GM12878 (cell line): ENCODE results near the gene MAT1A. TPM values are rescaled to one million over a fixed set of nuclear protein-coding genes. Genes with fewer than 3 reads are reported as not detected.
"Not testable (repeated sequence)": the region's sequence is repeated elsewhere in the genome, so short reads cannot be mapped to it uniquely, and the experiment has no call there.

ENCODE experiments used
- ATAC-seq: fragments of 200-7000 bp; cut with Tn5 transposase; 3 replicates; pipeline ENCODE4 v1.9.1; 2020; ENCODE audit warnings: mild to moderate bottlenecking, moderate library complexity
- BruUV-seq: library from RNA; stranded (reverse); fragments of 400-500 nt; replicated peaks from 2 replicates; lab custom pipeline; 2021; lab: Mats Ljungman, UMichigan
- CTCF ChIA-PET: fragments of 300-600 bp; sonication (Branson Sonifier 250); formaldehyde crosslinking; extraction: SDS; loops from one replicate; lab custom pipeline; 2021; ENCODE audit warnings: inconsistent platforms; lab: Yijun Ruan, JAX
- POLR2A ChIA-PET: fragments of 350-600 bp; formaldehyde crosslinking; extraction: SDS; loops from one replicate; lab custom pipeline; 2021; ENCODE audit warnings: inconsistent platforms; lab: Charles Lee
- RAD21 ChIA-PET: fragments of 300-600 bp; sonication (Branson Sonifier 250); formaldehyde crosslinking; loops from one replicate; lab custom pipeline; 2023; ENCODE audit warnings: antibody characterized with exemption; ENCODE audit not compliant: unreplicated experiment; lab: Charles Lee
- SMC1A ChIA-PET: fragments of 300-600 bp; sonication (Branson Sonifier 250); formaldehyde crosslinking; loops from one replicate; lab custom pipeline; 2023; ENCODE audit not compliant: unreplicated experiment, uncharacterized antibody; lab: Charles Lee
- DNase-seq: peaks from one replicate; pipeline ENCODE4 v3.0.0-alpha.2; 2011; ENCODE audit warnings: low read depth, low spot score
- FAIRE-seq: peaks from 3 replicates; lab custom pipeline; 2011; peaks lifted over from hg19 to GRCh38; lab: Jason Lieb, UNC
- H2AFZ ChIP-seq: 2 replicates; pipeline ENCODE4 v1.6.0; 2011; ENCODE audit warnings: low read depth, low read length, control low read depth; ENCODE audit not compliant: control insufficient read depth
- H3K27ac ChIP-seq: 2 replicates; pipeline ENCODE4 v1.5.1; 2011; ENCODE audit warnings: control low read depth; ENCODE audit not compliant: control insufficient read depth, insufficient read depth
- H3K27me3 ChIP-seq, 2 experiments: replicated peaks in 1 of 2; 2 replicates each; pipeline versions ENCODE4 v1.6.0 to v1.6.1; 2011; ENCODE audit warnings: low read length in 1 of 2; ENCODE audit not compliant: control insufficient read depth in 2 of 2, insufficient read depth in 2 of 2
- H3K36me3 ChIP-seq, 2 experiments: 2 replicates each; pipeline ENCODE4 v1.5.1; 2011; ENCODE audit warnings: low read length in 1 of 2; ENCODE audit not compliant: control insufficient read depth in 2 of 2, insufficient read depth in 2 of 2
- H3K4me1 ChIP-seq: 2 replicates; pipeline ENCODE4 v1.6.1; 2011; ENCODE audit warnings: mild to moderate bottlenecking, low read length, moderate library complexity, mixed read lengths; ENCODE audit not compliant: control insufficient read depth, insufficient read depth
- H3K4me2 ChIP-seq: 2 replicates; pipeline ENCODE4 v1.6.0; 2011; ENCODE audit warnings: control low read depth; ENCODE audit not compliant: control insufficient read depth, insufficient read depth
- H3K4me3 ChIP-seq: fragments of 200-600 bp; sonication (generic); 2 replicates; pipeline ENCODE4 v1.5.1; 2016
- H3K79me2 ChIP-seq: 2 replicates; pipeline ENCODE4 v1.6.0; 2011; ENCODE audit warnings: low read length; ENCODE audit not compliant: control insufficient read depth, insufficient read depth
- H3K9ac ChIP-seq: 2 replicates; pipeline ENCODE4 v1.8.0; 2011; ENCODE audit warnings: low read length, control low read depth, mixed read lengths; ENCODE audit not compliant: control insufficient read depth, insufficient read depth
- H3K9me3 ChIP-seq: replicated peaks from 3 replicates; pipeline ENCODE4 v1.5.1; 2011; ENCODE audit warnings: mild to moderate bottlenecking, low read length; ENCODE audit not compliant: control insufficient read depth, insufficient read depth
- H4K20me1 ChIP-seq: 2 replicates; pipeline ENCODE4 v1.6.0; 2011; ENCODE audit not compliant: control insufficient read depth, insufficient read depth
- BHLHE40 ChIP-seq, 2 experiments: fragments of 450-650 bp in 1 of 2; IDR thresholded peaks; 2 replicates each; pipeline ENCODE4 v1.6.1; 2011 to 2017; ENCODE audit warnings: low read depth in 2 of 2, borderline replicate concordance in 1 of 2, improper control_type of control experiment in 1 of 2, low read length in 1 of 2, mild to moderate bottlenecking in 1 of 2
- MEF2B ChIP-seq: fragments of 450-650 bp; IDR thresholded peaks from 2 replicates; pipeline ENCODE4 v1.6.1; 2018; ENCODE audit warnings: mild to moderate bottlenecking, moderate library complexity; ENCODE audit not compliant: partially characterized antibody, poor library complexity, severe bottlenecking
- SPI1 ChIP-seq: IDR thresholded peaks from 2 replicates; pipeline ENCODE4 v1.6.1; 2011; ENCODE audit warnings: low read depth, mild to moderate bottlenecking, low read length, moderate library complexity, borderline replicate concordance; ENCODE audit not compliant: insufficient read depth
- WGBS: methylation state at CpG from one replicate; pipeline ENCODE4 v1.1.6; 2016; ENCODE audit warnings: low lambda C conversion rate; ENCODE audit not compliant: insufficient replicate concordance, insufficient coverage; ENCODE audit errors: missing lambda C conversion rate; 5-methylcytosine and 5-hydroxymethylcytosine counted together
- in situ Hi-C: fragments of 300-500 bp; cut with MboI; formaldehyde crosslinking; loops from 9 replicates; pipeline ENCODE4 v1.14.3; 2018; ENCODE audit warnings: mixed read lengths
- intact Hi-C: fragments of 100-400 bp; cut with micrococcal nuclease; formaldehyde crosslinking; loops from one replicate; pipeline ENCODE4 v1.14.2; 2022; ENCODE audit not compliant: unreplicated experiment
- polyA plus RNA-seq, 11 experiments: library from polyadenylated mRNA; depleted of rRNA in 4 of 11; unstranded in 6 of 11; stranded (reverse) in 5 of 11; fragments of >200 nt; fragmentation: Nextera tagmentation in 4 of 11; fragmentation: Illumina TruSeq in 1 of 11; extraction: Ambion mirVana in 4 of 11; extraction: Trizol in 1 of 11; gene quantifications; 1 replicate in 1 of 11; 2 replicates in 10 of 11; pipeline versions ENCODE4 v1.2.1 to v1.2.3, GENCODE V29; 2011 to 2016; ENCODE audit warnings: inconsistent platforms in 2 of 11, missing spikeins in 2 of 11, low read depth in 1 of 11
- total RNA-seq, 4 experiments: library from RNA; depleted of rRNA in 3 of 4; stranded (reverse); fragments of >200 nt in 3 of 4; fragmentation: Illumina TruSeq in 1 of 4; extraction: Trizol in 1 of 4; gene quantifications; 2 replicates each; pipeline versions ENCODE4 v1.2.1 to v1.2.3, GENCODE V29; 2013 to 2021

MAT1A gene
- total and polyA plus RNA-seq, 10 of the 15 experiments (the other 5 are each of a cell fraction or from before 2014, with no cell fraction given) = 0.23 TPM; not detected in 9

GRCh38 chr10:80226723-80227122 lies 62.7 kb downstream of the MAT1A start:
- H3K79me2 ChIP-seq, H3K27ac ChIP-seq, H3K27me3 ChIP-seq, H4K20me1 ChIP-seq, H3K9ac ChIP-seq, H2AFZ ChIP-seq, H3K9me3 ChIP-seq, H3K4me1 ChIP-seq, CTCF ChIA-PET, BruUV-seq, RAD21 ChIA-PET, H3K36me3 ChIP-seq, H3K4me2 ChIP-seq, H3K4me3 ChIP-seq, DNase-seq, POLR2A ChIA-PET: not testable (repeated sequence)
- peak; percentile 84 for TF ChIP-seq MEF2B
- TF ChIP-seq BHLHE40 (IDR thresholded peaks at IDR 0.05; ENCODE audit: borderline replicate concordance in 1 of 2, low read depth in 2 of 2, low read length in 1 of 2) = peak; percentile 18 to 67; a peak in 1 of 4 replicates
- TF ChIP-seq SPI1 = peak; percentile 35; the same call in 1 of the 2 replicates
- SMC1A ChIA-PET = interaction anchor here (1.1 kb wide), 1 partner anchor 83 kb away, joined by 3 read pairs; no protein-coding TSS in a partner anchor
- FAIRE-seq = peak; percentile 18
- in situ Hi-C loops = loop anchor here (25.0 kb wide), 1 partner anchor 689 kb away; no protein-coding TSS in a partner anchor
- ATAC-seq = peak; percentile 82
- intact Hi-C loops = loop anchor here (10.0 kb wide), 1 partner anchor 692 kb away; no protein-coding TSS in a partner anchor
- WGBS = 12% methylated on average over 4 of the region's 4 CpGs

GRCh38 chr10:80223031-80223419 lies 66.4 kb downstream of the MAT1A start:
- H3K9ac ChIP-seq, H3K9me3 ChIP-seq, H3K27ac ChIP-seq, H2AFZ ChIP-seq, H3K4me1 ChIP-seq, FAIRE-seq, H4K20me1 ChIP-seq, in situ Hi-C loops, H3K36me3 ChIP-seq, H3K27me3 ChIP-seq, H3K4me3 ChIP-seq, H3K4me2 ChIP-seq, ATAC-seq, H3K79me2 ChIP-seq, DNase-seq, BruUV-seq, POLR2A ChIA-PET: not testable (repeated sequence)
- intact Hi-C loops = loop anchor here (5.0 to 10.0 kb wide), 2 partner anchors 166 to 688 kb away; no protein-coding TSS in a partner anchor
- ChIA-PET CTCF (interaction anchor here (0.9 to 4.7 kb wide), 18 partner anchors 11 to 282 kb away, joined by 3 to 97 read pairs (median 4); no protein-coding TSS in a partner anchor), SMC1A (interaction anchor here (1.0 to 6.5 kb wide), 7 partner anchors 13 to 79 kb away, joined by 3 to 77 read pairs (median 4); no protein-coding TSS in a partner anchor), RAD21 (interaction anchor here (0.6 to 3.8 kb wide), 11 partner anchors 15 to 179 kb away, joined by 3 to 82 read pairs (median 4); no protein-coding TSS in a partner anchor)
- WGBS = no CpG with 5 or more reads among the region's 5 CpGs

Other genes starting within 250 kb of the MAT1A start
Only the 7 nearest of the 8 such genes appear.
- 8.9 and 9.4 TPM in 2 replicates for gene TMEM254, start 211.0 kb downstream of the MAT1A start, total RNA-seq (2014; rRNA removed)
- 5.6 and 7.4 TPM in 2 replicates for gene TMEM254, start 211.0 kb downstream of the MAT1A start, total RNA-seq (2014; rRNA removed; fragmentation: Illumina TruSeq; extraction: Trizol)
- gene TMEM254, start 211.0 kb downstream of the MAT1A start, total RNA-seq (2021) = 6.8 and 8.2 TPM in 2 replicates
- gene TMEM254, start 211.0 kb downstream of the MAT1A start, polyA plus RNA-seq (2011; rRNA removed) = 29.0 and 34.6 TPM in 2 replicates
- 14.8 and 15.8 TPM in 2 replicates for gene TMEM254, start 211.0 kb downstream of the MAT1A start, polyA plus RNA-seq (2014; fragmentation: Illumina TruSeq; extraction: Trizol)
- gene TMEM254, start 211.0 kb downstream of the MAT1A start, polyA plus RNA-seq (2014; fragmentation: Nextera tagmentation; extraction: Ambion mirVana) = 10 to 100 TPM; 11.5 to 15.5 TPM
- gene TMEM254, start 211.0 kb downstream of the MAT1A start, polyA plus RNA-seq (2014; rRNA removed) = 10.4 and 10.6 TPM in 2 replicates
- 10 to 100 TPM; 17.9 to 19.3 TPM for gene TMEM254, start 211.0 kb downstream of the MAT1A start, polyA plus RNA-seq (2016; fragmentation: Nextera tagmentation; extraction: Ambion mirVana)
- gene PLAC9, start 156.9 kb downstream of the MAT1A start, total RNA-seq (2014; rRNA removed) = not detected in 2 replicates
- gene PLAC9, start 156.9 kb downstream of the MAT1A start, total RNA-seq (2014; rRNA removed; fragmentation: Illumina TruSeq; extraction: Trizol) = not detected in 2 replicates
- gene PLAC9, start 156.9 kb downstream of the MAT1A start, total RNA-seq (2021) = not detected in 2 replicates
- gene PLAC9, start 156.9 kb downstream of the MAT1A start, polyA plus RNA-seq (2011; rRNA removed) = not detected in 2 replicates
- gene PLAC9, start 156.9 kb downstream of the MAT1A start, polyA plus RNA-seq (2014; fragmentation: Illumina TruSeq; extraction: Trizol) = not detected in 2 replicates
- gene PLAC9, start 156.9 kb downstream of the MAT1A start, polyA plus RNA-seq (2014; fragmentation: Nextera tagmentation; extraction: Ambion mirVana) = not detected
- gene PLAC9, start 156.9 kb downstream of the MAT1A start, polyA plus RNA-seq (2014; rRNA removed) = not detected in 2 replicates
- gene PLAC9, start 156.9 kb downstream of the MAT1A start, polyA plus RNA-seq (2016; fragmentation: Nextera tagmentation; extraction: Ambion mirVana) = not detected
- gene ANXA11, start 84.1 kb downstream of the MAT1A start, total RNA-seq (2014; rRNA removed) = 53.1 and 64.8 TPM in 2 replicates
- 66.4 and 70.7 TPM in 2 replicates for gene ANXA11, start 84.1 kb downstream of the MAT1A start, total RNA-seq (2014; rRNA removed; fragmentation: Illumina TruSeq; extraction: Trizol)
- gene ANXA11, start 84.1 kb downstream of the MAT1A start, total RNA-seq (2021) = 100 and 104 TPM in 2 replicates
- gene ANXA11, start 84.1 kb downstream of the MAT1A start, polyA plus RNA-seq (2011; rRNA removed) = 126 and 129 TPM in 2 replicates
- gene ANXA11, start 84.1 kb downstream of the MAT1A start, polyA plus RNA-seq (2014; fragmentation: Illumina TruSeq; extraction: Trizol) = 94.2 and 117 TPM in 2 replicates
- gene ANXA11, start 84.1 kb downstream of the MAT1A start, polyA plus RNA-seq (2014; fragmentation: Nextera tagmentation; extraction: Ambion mirVana) = 10 to 100 TPM; 25.0 to 67.7 TPM
- 57.0 and 61.4 TPM in 2 replicates for gene ANXA11, start 84.1 kb downstream of the MAT1A start, polyA plus RNA-seq (2014; rRNA removed)
- 10 to 100 TPM; 73.7 to 80.5 TPM for gene ANXA11, start 84.1 kb downstream of the MAT1A start, polyA plus RNA-seq (2016; fragmentation: Nextera tagmentation; extraction: Ambion mirVana)
- gene DYDC1, start 67.1 kb upstream of the MAT1A start, total RNA-seq (2014; rRNA removed) = not detected in 2 replicates
- not detected in 2 replicates for gene DYDC1, start 67.1 kb upstream of the MAT1A start, total RNA-seq (2014; rRNA removed; fragmentation: Illumina TruSeq; extraction: Trizol)
- not detected in 2 replicates for gene DYDC1, start 67.1 kb upstream of the MAT1A start, total RNA-seq (2021)
- not detected in 2 replicates for gene DYDC1, start 67.1 kb upstream of the MAT1A start, polyA plus RNA-seq (2011; rRNA removed)
- gene DYDC1, start 67.1 kb upstream of the MAT1A start, polyA plus RNA-seq (2014; fragmentation: Illumina TruSeq; extraction: Trizol) = not detected in 2 replicates
- gene DYDC1, start 67.1 kb upstream of the MAT1A start, polyA plus RNA-seq (2014; fragmentation: Nextera tagmentation; extraction: Ambion mirVana) = not detected
- gene DYDC1, start 67.1 kb upstream of the MAT1A start, polyA plus RNA-seq (2014; rRNA removed) = not detected in 2 replicates
- not detected for gene DYDC1, start 67.1 kb upstream of the MAT1A start, polyA plus RNA-seq (2016; fragmentation: Nextera tagmentation; extraction: Ambion mirVana)
- gene DYDC2, start 67.1 kb upstream of the MAT1A start, total RNA-seq (2014; rRNA removed) = not detected in 2 replicates
- not detected in 2 replicates for gene DYDC2, start 67.1 kb upstream of the MAT1A start, total RNA-seq (2014; rRNA removed; fragmentation: Illumina TruSeq; extraction: Trizol)
- not detected in 2 replicates for gene DYDC2, start 67.1 kb upstream of the MAT1A start, total RNA-seq (2021)
- not detected in 2 replicates for gene DYDC2, start 67.1 kb upstream of the MAT1A start, polyA plus RNA-seq (2011; rRNA removed)
- gene DYDC2, start 67.1 kb upstream of the MAT1A start, polyA plus RNA-seq (2014; fragmentation: Illumina TruSeq; extraction: Trizol) = not detected in 2 replicates
- gene DYDC2, start 67.1 kb upstream of the MAT1A start, polyA plus RNA-seq (2014; fragmentation: Nextera tagmentation; extraction: Ambion mirVana) = not detected
- 0.18 TPM in 1 of 2 replicates, not detected in the other for gene DYDC2, start 67.1 kb upstream of the MAT1A start, polyA plus RNA-seq (2014; rRNA removed)
- gene DYDC2, start 67.1 kb upstream of the MAT1A start, polyA plus RNA-seq (2016; fragmentation: Nextera tagmentation; extraction: Ambion mirVana) = not detected
- 6.9 and 11.1 TPM in 2 replicates for gene PRXL2A, start 118.9 kb upstream of the MAT1A start, total RNA-seq (2014; rRNA removed)
- 14.7 and 15.6 TPM in 2 replicates for gene PRXL2A, start 118.9 kb upstream of the MAT1A start, total RNA-seq (2014; rRNA removed; fragmentation: Illumina TruSeq; extraction: Trizol)
- gene PRXL2A, start 118.9 kb upstream of the MAT1A start, total RNA-seq (2021) = 11.0 and 11.4 TPM in 2 replicates
- gene PRXL2A, start 118.9 kb upstream of the MAT1A start, polyA plus RNA-seq (2011; rRNA removed) = 2.8 and 3.4 TPM in 2 replicates
- gene PRXL2A, start 118.9 kb upstream of the MAT1A start, polyA plus RNA-seq (2014; fragmentation: Illumina TruSeq; extraction: Trizol) = 15.6 and 17.8 TPM in 2 replicates
- gene PRXL2A, start 118.9 kb upstream of the MAT1A start, polyA plus RNA-seq (2014; fragmentation: Nextera tagmentation; extraction: Ambion mirVana) = 10 to 100 TPM in 1 of 2 experiments, 1 to 10 TPM in 1; 5.1 to 10.0 TPM
- gene PRXL2A, start 118.9 kb upstream of the MAT1A start, polyA plus RNA-seq (2014; rRNA removed) = 10.0 and 12.6 TPM in 2 replicates
- gene PRXL2A, start 118.9 kb upstream of the MAT1A start, polyA plus RNA-seq (2016; fragmentation: Nextera tagmentation; extraction: Ambion mirVana) = 10 to 100 TPM; 10.9 to 13.7 TPM
- 12.5 and 13.3 TPM in 2 replicates for gene TSPAN14, start 164.7 kb upstream of the MAT1A start, total RNA-seq (2014; rRNA removed)
- 8.0 and 8.1 TPM in 2 replicates for gene TSPAN14, start 164.7 kb upstream of the MAT1A start, total RNA-seq (2014; rRNA removed; fragmentation: Illumina TruSeq; extraction: Trizol)
- gene TSPAN14, start 164.7 kb upstream of the MAT1A start, total RNA-seq (2021) = 30.0 and 31.7 TPM in 2 replicates
- 18.8 and 27.8 TPM in 2 replicates for gene TSPAN14, start 164.7 kb upstream of the MAT1A start, polyA plus RNA-seq (2011; rRNA removed)
- gene TSPAN14, start 164.7 kb upstream of the MAT1A start, polyA plus RNA-seq (2014; fragmentation: Illumina TruSeq; extraction: Trizol) = 8.6 and 16.9 TPM in 2 replicates
- gene TSPAN14, start 164.7 kb upstream of the MAT1A start, polyA plus RNA-seq (2014; fragmentation: Nextera tagmentation; extraction: Ambion mirVana) = 1 to 10 TPM; 2.5 to 2.6 TPM
- 21.1 and 23.3 TPM in 2 replicates for gene TSPAN14, start 164.7 kb upstream of the MAT1A start, polyA plus RNA-seq (2014; rRNA removed)
- 10 to 100 TPM; 19.0 to 22.0 TPM for gene TSPAN14, start 164.7 kb upstream of the MAT1A start, polyA plus RNA-seq (2016; fragmentation: Nextera tagmentation; extraction: Ambion mirVana)